ENCODE measurements around the gene DNM3. TPM values are rescaled to one million over a fixed set of nuclear protein-coding genes. Genes with fewer than 3 reads are reported as not detected.

Gene DNM3
- total and polyA plus RNA-seq, 2 of the 8 experiments (the other 6 are each of a cell fraction or from before 2014, with no cell fraction given) = 2.0 to 8.5 TPM

DNA sequence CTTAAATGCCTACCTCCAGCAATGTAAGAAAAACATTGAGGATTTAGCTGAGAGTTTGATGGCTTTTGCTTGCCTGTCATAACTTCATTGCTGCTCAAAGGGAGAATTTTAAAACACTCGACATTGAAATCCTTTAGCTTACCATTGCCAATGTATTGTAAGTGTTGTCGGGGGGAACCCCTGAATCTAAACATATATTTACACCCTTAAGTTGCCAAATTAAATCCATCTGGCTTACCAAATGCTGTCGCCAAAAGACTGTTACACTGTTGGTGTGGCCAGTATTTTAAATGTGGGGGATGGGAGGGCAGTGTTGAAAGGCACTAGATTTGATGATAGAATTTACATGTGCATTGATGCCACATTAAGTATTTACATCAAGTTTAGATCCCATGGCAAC lies 554.3 kb downstream of the DNM3 start:
- H2BK15ac ChIP-seq (ENCODE audit: low read length) = no peak overlapping the region
- H4K8ac ChIP-seq (ENCODE audit: extremely low read depth, insufficient read depth, low read length) = no peak overlapping the region
- H2BK5ac ChIP-seq (ENCODE audit: low read depth, low read length) = no peak overlapping the region
- ChIA-PET CTCF (ENCODE audit: partially characterized antibody) (interaction anchor here (0.8 to 1.9 kb wide), 6 partner anchors 9 to 355 kb away, joined by 3 to 8 read pairs (median 4); no protein-coding TSS in a partner anchor), POLR2A (ENCODE audit: partially characterized antibody) (no interaction called here)
- H2BK12ac ChIP-seq (ENCODE audit: low read depth, low read length) = no peak overlapping the region
- H4K20me1 ChIP-seq (replicated peaks in 1 of 2; ENCODE audit: control insufficient read depth in 1 of 2, insufficient read depth in 2 of 2, low read length in 2 of 2) = no peaks in the 10 kb centered on the region
- no peak overlapping the region for H3K27ac ChIP-seq (ENCODE audit: low read depth, low read length)
- no peak overlapping the region for H4K91ac ChIP-seq (replicated peaks; ENCODE audit: insufficient read length, low read length)
- H3K79me2 ChIP-seq (ENCODE audit: control insufficient read depth in 1 of 2, insufficient read depth in 2 of 2, low read length in 2 of 2) = no peaks in the 10 kb centered on the region
- no peak overlapping the region for H4K5ac ChIP-seq (ENCODE audit: insufficient read length, low read depth, low read length)
- 86% methylated on average over 3 of the region's 3 CpGs; no CpG with 5 or more reads in 1 of the 2 experiments for WGBS, 2 experiments (ENCODE audit: extremely low coverage in 1 of 2, insufficient coverage in 1 of 2, insufficient read length in 1 of 2, insufficient replicate concordance in 2 of 2, low coverage in 1 of 2, low lambda C conversion rate in 2 of 2, missing lambda C conversion rate in 1 of 2)
- H3K23me2 ChIP-seq (ENCODE audit: low read depth, low read length) = no peaks in the 10 kb centered on the region
- H3K14ac ChIP-seq (ENCODE audit: insufficient read length) = no peak overlapping the region
- H3K23ac ChIP-seq (ENCODE audit: insufficient read length) = no peak overlapping the region
- no peak for DNase-seq (ENCODE audit: low read depth in 1 of 2, low spot score in 2 of 2)
- no peak overlapping the region for H3K56ac ChIP-seq (replicated peaks; ENCODE audit: insufficient read length, low read depth, low read length)
- no peaks in the 10 kb centered on the region for H3K36me3 ChIP-seq (ENCODE audit: control insufficient read depth in 2 of 4, insufficient read depth in 4 of 4, low read length in 3 of 4)
- TF ChIP-seq CBX5 (IDR thresholded peaks at IDR 0.05; ENCODE audit: low read depth, low read length) (no peak), KDM1A (IDR thresholded peaks at IDR 0.05; ENCODE audit: borderline replicate concordance, low read length) (no peak), ZNF274 (IDR thresholded peaks at IDR 0.05; ENCODE audit: borderline replicate concordance, extremely low read depth, low read length) (no peak), EZH2 (IDR thresholded peaks at IDR 0.05; ENCODE audit: low read depth, low read length, severe bottlenecking) (no peak), BCL11A (IDR thresholded peaks at IDR 0.05; ENCODE audit: low read depth in 2 of 2, low read length in 2 of 2) (no peak), YY1 (IDR thresholded peaks at IDR 0.05; ENCODE audit: low read depth, low read length) (no peak), CBX8 (IDR thresholded peaks at IDR 0.05; ENCODE audit: borderline replicate concordance, low read depth, low read length) (no peak), HDAC6 (IDR thresholded peaks at IDR 0.05; ENCODE audit: low read depth, low read length) (no peak), SP4 (IDR thresholded peaks at IDR 0.05; ENCODE audit: low read length) (no peak), SP1 (IDR thresholded peaks at IDR 0.05; ENCODE audit: low read depth, low read length) (no peak)
- H2AK5ac ChIP-seq (ENCODE audit: low read depth, low read length) = no peak overlapping the region
- H3K4ac ChIP-seq (replicated peaks; ENCODE audit: insufficient read length, low read depth, low read length) = no peak overlapping the region
- H2BK120ac ChIP-seq (replicated peaks; ENCODE audit: low read depth, low read length) = no peak overlapping the region
- no peak for FAIRE-seq
- no peaks in the 10 kb centered on the region for H3K79me1 ChIP-seq (ENCODE audit: low read depth, low read length)
- H3K4me3 ChIP-seq (ENCODE audit: extremely low read depth in 1 of 4, insufficient read depth in 2 of 4, low read depth in 3 of 4, low read length in 4 of 4) = no peak overlapping the region
- H2AFZ ChIP-seq (ENCODE audit: low read length) = no peak overlapping the region
- no peaks in the 10 kb centered on the region for H3K27me3 ChIP-seq (replicated peaks in 1 of 4; ENCODE audit: control insufficient read depth in 3 of 4, extremely low read depth in 1 of 4, insufficient read depth in 3 of 4, low read length in 3 of 4)
- no peak overlapping the region for H3K9ac ChIP-seq (replicated peaks in 1 of 4; ENCODE audit: extremely low read depth in 1 of 4, low read depth in 3 of 4, low read length in 3 of 4)
- H3K4me1 ChIP-seq (replicated peaks in 1 of 4; ENCODE audit: control insufficient read depth in 3 of 4, insufficient read depth in 4 of 4, low read length in 3 of 4) = peaks cover 6 to 15% (median 8%) of the 10 kb centered on the region in 4 experiments
- H2BK20ac ChIP-seq (ENCODE audit: low read length) = no peak overlapping the region
- H3K9me3 ChIP-seq (ENCODE audit: insufficient read depth in 2 of 2, low read depth in 1 of 2, low read length in 1 of 2) = no peaks in the 10 kb centered on the region
- H3K4me2 ChIP-seq (ENCODE audit: insufficient read depth in 1 of 2, low read depth in 2 of 2, low read length in 2 of 2) = no peak overlapping the region
- H3K18ac ChIP-seq (ENCODE audit: extremely low read depth, low read length) = no peak overlapping the region

All from H1 (cell line).